ENCODE results near the gene LPP.

DNA sequence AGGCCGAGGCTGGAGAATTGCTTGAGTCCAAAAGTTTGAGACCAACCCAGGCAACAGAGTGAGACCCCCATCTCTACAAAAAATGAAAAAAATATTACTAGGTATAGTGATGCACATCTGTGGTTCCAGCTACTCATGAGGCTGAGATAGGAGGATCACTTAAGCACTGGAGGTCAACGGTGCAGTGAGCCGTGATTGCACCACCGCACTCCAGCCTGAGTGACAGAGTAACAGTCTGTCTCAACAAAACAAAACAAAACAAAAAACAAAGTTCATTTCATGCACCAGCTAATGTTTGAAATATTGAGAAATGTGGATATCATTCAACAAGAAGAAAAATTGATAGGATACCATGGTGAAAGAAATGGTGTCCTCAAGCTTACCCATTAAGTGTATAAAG is 567.4 kb downstream of the LPP start:
- no peak for TF ChIP-seq POLR2A (IDR thresholded peaks at IDR 0.05)
- TF ChIP-seq, protein P1, sequence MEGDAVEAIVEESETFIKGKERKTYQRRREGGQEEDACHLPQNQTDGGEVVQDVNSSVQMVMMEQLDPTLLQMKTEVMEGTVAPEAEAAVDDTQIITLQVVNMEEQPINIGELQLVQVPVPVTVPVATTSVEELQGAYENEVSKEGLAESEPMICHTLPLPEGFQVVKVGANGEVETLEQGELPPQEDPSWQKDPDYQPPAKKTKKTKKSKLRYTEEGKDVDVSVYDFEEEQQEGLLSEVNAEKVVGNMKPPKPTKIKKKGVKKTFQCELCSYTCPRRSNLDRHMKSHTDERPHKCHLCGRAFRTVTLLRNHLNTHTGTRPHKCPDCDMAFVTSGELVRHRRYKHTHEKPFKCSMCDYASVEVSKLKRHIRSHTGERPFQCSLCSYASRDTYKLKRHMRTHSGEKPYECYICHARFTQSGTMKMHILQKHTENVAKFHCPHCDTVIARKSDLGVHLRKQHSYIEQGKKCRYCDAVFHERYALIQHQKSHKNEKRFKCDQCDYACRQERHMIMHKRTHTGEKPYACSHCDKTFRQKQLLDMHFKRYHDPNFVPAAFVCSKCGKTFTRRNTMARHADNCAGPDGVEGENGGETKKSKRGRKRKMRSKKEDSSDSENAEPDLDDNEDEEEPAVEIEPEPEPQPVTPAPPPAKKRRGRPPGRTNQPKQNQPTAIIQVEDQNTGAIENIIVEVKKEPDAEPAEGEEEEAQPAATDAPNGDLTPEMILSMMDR (IDR thresholded peaks at IDR 0.05), result no peak
